HCT116 (cell line): Measurements from ENCODE around the gene CDA. TPM values are rescaled to one million over a fixed set of nuclear protein-coding genes. Genes with fewer than 3 reads are reported as not detected.

Source experiments
- ATAC-seq: fragments of 200-7000 bp; cut with Tn5 transposase; 2 replicates; pipeline ENCODE4 v1.9.1; 2020; ENCODE audit warnings: mild to moderate bottlenecking, moderate library complexity
- BruUV-seq: library from RNA; stranded (reverse); fragments of 400-500 nt; replicated peaks from 2 replicates; lab custom pipeline; 2021; lab: Mats Ljungman, UMichigan
- CTCF ChIA-PET: fragments of 300-600 bp; sonication (Branson Sonifier 250); formaldehyde crosslinking; loops from one replicate; lab custom pipeline; 2021; ENCODE audit warnings: antibody characterized with exemption; lab: Charles Lee
- POLR2A ChIA-PET: fragments of 300-600, 350-600 bp; sonication (Branson Sonifier 250); formaldehyde crosslinking; loops from one replicate; lab custom pipeline; 2021; ENCODE audit warnings: antibody characterized with exemption; lab: Charles Lee
- RAD21 ChIA-PET, 2 experiments: fragments of 300-600 bp; sonication (Branson Sonifier 250); formaldehyde crosslinking; loops; one replicate each; lab custom pipeline; 2023; ENCODE audit warnings: low total read pairs in 2 of 2; ENCODE audit not compliant: uncharacterized antibody in 2 of 2, unreplicated experiment in 2 of 2, low non-redundant PET in 1 of 2; lab: Charles Lee
- DNase-seq: peaks from one replicate; pipeline ENCODE4 v3.0.0-alpha.2; 2010; ENCODE audit warnings: low read depth, low spot score
- H2AFZ ChIP-seq: fragments of 200-600 bp; shearing (Covaris generic), sonication (generic); 2 replicates; pipeline ENCODE4 v1.6.1; 2017; ENCODE audit warnings: low read depth, mixed run types, mixed read lengths, antibody characterized with exemption, low read length; ENCODE audit not compliant: poor library complexity, severe bottlenecking
- H3K27ac ChIP-seq: 2 replicates; pipeline ENCODE4 v1.5.1; 2012; ENCODE audit warnings: low read depth, low read length
- H3K27me3 ChIP-seq: fragments of 200-600 bp; sonication (generic); 2 replicates; pipeline ENCODE4 v1.6.1; 2016; ENCODE audit warnings: mixed run types, low read length, mixed read lengths; ENCODE audit not compliant: insufficient read depth
- H3K36me3 ChIP-seq, 2 experiments: fragments of 200-500 bp in 1 of 2; fragments of 200-600 bp in 1 of 2; sonication (Bioruptor generic) in 1 of 2; sonication (generic) in 1 of 2; 2 replicates each; pipeline versions ENCODE4 v1.5.1 to v1.6.1; 2014 to 2016; ENCODE audit warnings: low read length in 2 of 2, inconsistent platforms in 1 of 2, mixed read lengths in 1 of 2, mixed run types in 1 of 2; ENCODE audit not compliant: insufficient read depth in 2 of 2, control insufficient read depth in 1 of 2
- H3K4me1 ChIP-seq, 2 experiments: fragments of 200-600 bp in 1 of 2; sonication (generic) in 1 of 2; 2 replicates each; pipeline versions ENCODE4 v1.5.1 to v1.6.1; 2012 to 2017; ENCODE audit warnings: low read length in 2 of 2, inconsistent platforms in 1 of 2, mild to moderate bottlenecking in 1 of 2, mixed read lengths in 1 of 2, mixed run types in 1 of 2, moderate library complexity in 1 of 2; ENCODE audit not compliant: insufficient read depth in 2 of 2, control insufficient read depth in 1 of 2
- H3K4me2 ChIP-seq: fragments of 200-600 bp; sonication (generic); 2 replicates; pipeline ENCODE4 v1.6.1; 2017; ENCODE audit warnings: mixed run types, low read length, mixed read lengths
- H3K4me3 ChIP-seq, 2 experiments: fragments of 200-600 bp in 1 of 2; sonication (generic) in 1 of 2; replicated peaks in 1 of 2; 2 replicates each; pipeline ENCODE4 v1.5.1; 2011 to 2016; ENCODE audit warnings: low read length in 2 of 2, control low read depth in 1 of 2, low read depth in 1 of 2, mild to moderate bottlenecking in 1 of 2, mixed read lengths in 1 of 2, mixed run types in 1 of 2
- H3K79me2 ChIP-seq: fragments of 200-600 bp; sonication (generic); 2 replicates; pipeline ENCODE4 v1.6.1; 2017; ENCODE audit warnings: mild to moderate bottlenecking, mixed run types, low read length, moderate library complexity, mixed read lengths; ENCODE audit not compliant: insufficient read depth
- H3K9ac ChIP-seq: fragments of 200-600 bp; sonication (generic); 2 replicates; pipeline ENCODE4 v1.6.1; 2016; ENCODE audit warnings: low read length, mixed read lengths
- H3K9me2 ChIP-seq: fragments of 200-600 bp; sonication (generic), shearing (Covaris generic); 2 replicates; pipeline ENCODE4 v1.6.1; 2017; ENCODE audit warnings: mixed run types, mild to moderate bottlenecking, moderate library complexity; ENCODE audit not compliant: insufficient read depth
- H3K9me3 ChIP-seq, 2 experiments: fragments of 200-500 bp in 1 of 2; fragments of 200-600 bp in 1 of 2; sonication (Bioruptor generic) in 1 of 2; sonication (generic) in 1 of 2; 2 replicates each; pipeline ENCODE4 v1.6.1; 2014 to 2017; ENCODE audit warnings: low read length in 2 of 2, mixed read lengths in 2 of 2, inconsistent platforms in 1 of 2, low read depth in 1 of 2, mild to moderate bottlenecking in 1 of 2, mixed run types in 1 of 2, moderate library complexity in 1 of 2; ENCODE audit not compliant: control insufficient read depth in 1 of 2, insufficient read depth in 1 of 2
- H4K20me1 ChIP-seq: fragments of 200-600 bp; sonication (generic), shearing (Covaris generic); 2 replicates; pipeline ENCODE4 v1.6.1; 2017; ENCODE audit warnings: mixed run types, mild to moderate bottlenecking, moderate library complexity; ENCODE audit not compliant: insufficient read depth
- ATF3 ChIP-seq: IDR thresholded peaks from 2 replicates; pipeline ENCODE4 v1.6.1; 2012
- CBX3 ChIP-seq: IDR thresholded peaks from 2 replicates; pipeline ENCODE4 v1.6.1; 2012; ENCODE audit warnings: low read depth
- EGR1 ChIP-seq: IDR thresholded peaks from 2 replicates; pipeline ENCODE4 v1.6.1; 2012; ENCODE audit warnings: low read depth
- EZH2 ChIP-seq: fragments of 200-600 bp; sonication (generic); IDR thresholded peaks from 2 replicates; pipeline ENCODE4 v1.6.1; 2017; ENCODE audit warnings: antibody characterized with exemption, mixed run types
- FOSL1 ChIP-seq: IDR thresholded peaks from 2 replicates; pipeline ENCODE4 v1.6.1; 2012; ENCODE audit warnings: low read depth
- JUND ChIP-seq: IDR thresholded peaks from 2 replicates; pipeline ENCODE4 v1.6.1; 2012
- MAX ChIP-seq: IDR thresholded peaks from 2 replicates; pipeline ENCODE4 v1.6.1; 2012
- POLR2A ChIP-seq: IDR thresholded peaks from 2 replicates; pipeline ENCODE4 v1.7.0; 2011; ENCODE audit warnings: borderline replicate concordance; ENCODE audit not compliant: insufficient read depth, insufficient read length; ENCODE audit errors: extremely low read depth
- RAD21 ChIP-seq: IDR thresholded peaks from 2 replicates; pipeline ENCODE4 v1.6.1; 2012; ENCODE audit warnings: low read depth, mild to moderate bottlenecking
- REST ChIP-seq: IDR thresholded peaks from 2 replicates; pipeline ENCODE4 v1.6.1; 2012; ENCODE audit warnings: low read depth
- SP1 ChIP-seq: IDR thresholded peaks from 2 replicates; pipeline ENCODE4 v1.6.1; 2012; ENCODE audit warnings: low read depth
- SRF ChIP-seq: IDR thresholded peaks from 2 replicates; pipeline ENCODE4 v1.6.1; 2012; ENCODE audit warnings: low read depth
- YY1 ChIP-seq: IDR thresholded peaks from 2 replicates; pipeline ENCODE4 v1.6.1; 2011; ENCODE audit warnings: low read length, low read depth, moderate library complexity, mild to moderate bottlenecking; ENCODE audit not compliant: insufficient replicate concordance; ENCODE audit errors: extremely low read depth
- ZBTB33 ChIP-seq: IDR thresholded peaks from 2 replicates; pipeline ENCODE4 v1.6.1; 2011; ENCODE audit warnings: mild to moderate bottlenecking, low read length, moderate library complexity; ENCODE audit not compliant: insufficient replicate concordance; ENCODE audit errors: extremely low read depth
- ZFX ChIP-seq: fragments of 450-650 bp; IDR thresholded peaks from 2 replicates; pipeline ENCODE4 v1.6.1; 2017
- intact Hi-C: fragments of 100-400 bp; cut with micrococcal nuclease; formaldehyde crosslinking; loops from 2 replicates; pipeline ENCODE4 v1.10.0; 2022
- total RNA-seq: library from RNA; stranded (reverse); gene quantifications from one replicate; pipeline ENCODE4 v1.2.1, GENCODE V29; 2021; ENCODE audit not compliant: unreplicated experiment

The CDA gene
- total RNA-seq, 1 experiment from 2014 or later: 28.6 TPM

- no peak for TF ChIP-seq SP1
- no peak for TF ChIP-seq POLR2A
- TF ChIP-seq FOSL1: no peak
- TF ChIP-seq ZFX: no peak
- TF ChIP-seq EGR1: no peak
- no peak for TF ChIP-seq ZBTB33
- TF ChIP-seq YY1: no peak
- no peak for TF ChIP-seq CBX3
- no peak for TF ChIP-seq EZH2
- no peak for TF ChIP-seq JUND
- no peak for TF ChIP-seq RAD21
- TF ChIP-seq REST: no peak
- TF ChIP-seq SRF: no peak
- no peak for TF ChIP-seq ATF3
- no peak for TF ChIP-seq MAX
- H3K79me2 ChIP-seq: no peaks in the 10 kb centered on the region
- no peak overlapping the region for H3K27ac ChIP-seq
- no peak for ATAC-seq
- ChIA-PET CTCF (interaction anchor here (0.8 kb wide), 1 partner anchor 39 kb away, joined by 3 read pairs; no protein-coding TSS in a partner anchor), POLR2A (no interaction called here), RAD21 (no interaction called here)
- H3K4me1 ChIP-seq: peaks cover 6 to 12% of the 10 kb centered on the region in 2 experiments; a peak in 3 of 4 replicates
- no peaks in the 10 kb centered on the region for H4K20me1 ChIP-seq
- no peak overlapping the region for H2AFZ ChIP-seq
- H3K4me3 ChIP-seq: no peak overlapping the region
- no TSS peak for BruUV-seq
- no peak for DNase-seq
- H3K36me3 ChIP-seq: no peaks in the 10 kb centered on the region
- no peaks in the 10 kb centered on the region for H3K9me3 ChIP-seq
- no peaks in the 10 kb centered on the region for H3K27me3 ChIP-seq
- no peaks in the 10 kb centered on the region for H3K9me2 ChIP-seq
- intact Hi-C loops: no loop called here
- H3K9ac ChIP-seq: no peak overlapping the region
- H3K4me2 ChIP-seq: no peak overlapping the region
Observed at GRCh38 chr1:20594746-20595145, 5.8 kb downstream of the CDA start.
